GM19452 (cell line): Measurements from ENCODE around the gene MC5R.

Experiments
- ATAC-seq: cut with Tn5 transposase; IDR thresholded peaks from one replicate; pipeline ENCODE4 v1.9.1; 2021; ENCODE audit not compliant: unreplicated experiment

Gene MC5R

GRCh38 chr18:13823707-13824395, at the start of gene MC5R:
Gene MC5R, plus strand, starts transcription at chr18:13824149. Its CDS starts 1,617 bp downstream, at chr18:13825766.
- ATAC-seq = peak; percentile 81

DNA sequence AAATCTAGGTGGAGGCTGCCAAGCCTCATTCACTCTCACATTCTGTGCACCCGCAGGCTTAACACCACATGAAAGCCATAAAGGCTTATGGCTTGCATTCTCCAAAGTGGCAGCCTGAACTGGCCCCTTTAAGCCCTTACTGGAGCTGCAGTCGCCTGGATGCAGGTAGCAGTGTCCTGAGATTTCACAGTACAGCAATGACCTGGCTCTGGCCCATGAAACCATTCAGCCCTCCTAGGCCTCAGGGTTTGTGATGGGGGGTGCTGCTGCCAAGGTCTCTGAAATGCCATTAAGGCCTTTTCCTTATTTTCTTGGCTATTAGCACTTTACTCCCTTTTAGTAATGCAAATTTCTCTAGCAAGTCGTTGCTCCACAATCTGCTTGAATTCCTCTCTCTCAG, 48.9 kb upstream of the MC5R start:
- no peak for ATAC-seq

DNA sequence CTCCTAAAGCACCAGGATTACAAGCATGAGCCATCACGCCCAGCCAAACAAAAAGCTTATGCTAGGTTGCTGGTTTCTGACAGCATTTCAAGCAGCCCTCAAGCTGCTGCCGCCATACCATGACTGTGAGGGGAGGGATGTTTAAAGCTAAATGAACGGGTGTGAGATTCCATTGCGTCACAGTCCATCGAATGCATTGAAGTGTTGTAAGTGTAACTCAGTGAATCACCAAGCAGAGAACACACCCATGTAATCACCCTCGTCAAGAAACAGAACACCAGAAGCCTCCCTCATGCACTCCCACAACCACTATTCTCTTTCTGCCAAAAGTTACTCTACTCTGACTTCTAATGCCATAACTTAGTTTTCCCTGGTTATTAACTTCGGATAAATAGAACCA, 32.8 kb upstream of the MC5R start:
- no peak for ATAC-seq

DNA sequence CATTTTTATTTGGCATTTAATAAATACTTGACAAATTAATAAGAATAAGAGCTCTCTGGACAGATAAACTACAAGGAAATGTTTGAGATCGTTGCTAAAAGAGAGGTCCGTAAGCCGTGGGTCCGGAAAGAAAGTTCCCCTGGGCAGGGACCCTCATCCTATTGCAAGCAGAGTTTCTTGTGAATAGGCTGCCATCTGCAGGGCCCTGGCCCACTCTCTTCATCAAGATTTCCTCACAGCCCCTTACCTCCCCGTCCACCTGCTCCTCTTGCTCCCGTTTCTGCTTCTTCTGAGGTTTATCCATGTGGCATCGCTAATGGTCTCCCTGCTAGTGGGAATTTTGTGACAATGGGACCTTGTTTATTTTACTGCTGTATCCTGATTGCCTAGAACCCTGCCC, 30.1 kb upstream of the MC5R start:
- no peak for ATAC-seq

DNA sequence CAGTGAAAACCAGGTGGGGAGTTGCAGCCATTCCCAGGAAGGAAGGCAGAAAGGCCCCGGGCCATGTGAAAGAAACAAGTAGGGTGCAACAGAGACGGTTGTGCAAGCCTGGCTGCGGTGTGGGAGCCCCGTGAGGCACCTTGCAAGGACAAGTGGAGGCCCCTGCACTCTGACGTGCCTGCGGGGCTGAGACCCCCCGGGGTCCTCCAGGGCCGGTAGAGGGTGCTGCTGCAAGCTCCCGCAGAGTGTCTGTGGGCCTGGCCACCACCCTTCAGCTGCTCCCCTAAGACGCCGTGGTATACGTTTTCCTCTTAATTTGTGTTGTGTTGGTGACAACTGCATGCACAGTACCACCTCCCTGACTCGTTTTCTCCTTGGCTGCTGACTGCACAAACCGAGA, 27.4 kb upstream of the MC5R start:
- ATAC-seq = no peak

- no peak for ATAC-seq
Observed at GRCh38 chr18:13797157-13797611, 26.8 kb upstream of the MC5R start.

DNA sequence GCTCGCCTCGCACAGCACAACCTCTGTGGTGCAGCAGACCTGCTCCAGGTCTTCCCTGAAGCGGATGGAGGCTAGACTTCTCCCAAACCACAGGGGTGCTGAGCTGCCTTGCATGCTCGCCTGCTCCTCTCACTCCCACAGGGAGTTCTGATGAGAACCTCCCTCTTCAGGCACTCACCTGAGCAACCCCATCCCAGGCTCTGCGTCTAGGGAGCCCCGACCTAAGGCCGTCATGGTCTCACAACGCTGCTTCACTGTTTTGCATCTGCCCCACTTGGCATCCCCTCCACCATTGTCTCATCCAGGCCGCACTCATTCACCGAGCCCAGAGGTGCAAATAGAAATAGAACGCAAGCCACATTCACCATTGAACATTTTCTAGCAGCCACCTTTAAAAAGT, 24.6 kb upstream of the MC5R start:
- no peak for ATAC-seq

- no peak for ATAC-seq
Observed at GRCh38 chr18:13800505-13801259, 23.3 kb upstream of the MC5R start.

DNA sequence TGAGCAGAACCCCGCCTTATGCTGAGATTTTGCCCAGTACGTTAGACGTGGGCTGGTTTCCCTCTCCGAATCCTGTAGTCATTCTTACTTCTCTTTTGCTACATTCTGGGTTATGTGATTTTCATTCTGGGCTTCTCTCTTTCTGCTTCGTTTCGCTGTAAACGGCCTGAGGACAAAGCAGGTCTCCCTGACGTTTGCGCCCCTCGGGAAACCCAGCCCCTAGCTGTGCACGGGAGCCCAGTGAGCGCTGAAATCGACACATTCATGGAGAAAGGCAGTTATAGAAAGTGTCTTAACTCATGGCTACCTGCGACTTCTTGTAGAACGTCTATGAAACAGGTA, 22.7 kb upstream of the MC5R start:
- ATAC-seq = no peak

DNA sequence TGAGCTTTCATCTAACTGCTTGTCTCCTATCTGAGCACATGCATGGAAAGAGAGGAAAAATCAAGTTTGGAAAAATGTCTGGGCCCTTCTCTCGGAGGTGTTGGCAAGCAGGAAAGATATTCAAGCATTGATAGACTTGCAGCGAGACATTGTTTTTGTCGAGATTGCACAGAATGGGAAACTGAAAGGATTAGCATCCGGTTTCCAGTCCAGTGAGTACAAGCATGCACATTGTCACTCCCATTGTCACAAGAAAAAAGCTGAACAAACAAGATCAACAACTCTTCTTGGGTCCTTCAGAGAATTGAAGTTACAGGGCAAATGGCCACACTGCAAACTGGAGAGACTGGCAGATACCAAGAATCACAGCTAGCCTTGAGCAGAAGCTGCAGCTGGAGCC, 19.6 kb upstream of the MC5R start:
- no peak for ATAC-seq

DNA sequence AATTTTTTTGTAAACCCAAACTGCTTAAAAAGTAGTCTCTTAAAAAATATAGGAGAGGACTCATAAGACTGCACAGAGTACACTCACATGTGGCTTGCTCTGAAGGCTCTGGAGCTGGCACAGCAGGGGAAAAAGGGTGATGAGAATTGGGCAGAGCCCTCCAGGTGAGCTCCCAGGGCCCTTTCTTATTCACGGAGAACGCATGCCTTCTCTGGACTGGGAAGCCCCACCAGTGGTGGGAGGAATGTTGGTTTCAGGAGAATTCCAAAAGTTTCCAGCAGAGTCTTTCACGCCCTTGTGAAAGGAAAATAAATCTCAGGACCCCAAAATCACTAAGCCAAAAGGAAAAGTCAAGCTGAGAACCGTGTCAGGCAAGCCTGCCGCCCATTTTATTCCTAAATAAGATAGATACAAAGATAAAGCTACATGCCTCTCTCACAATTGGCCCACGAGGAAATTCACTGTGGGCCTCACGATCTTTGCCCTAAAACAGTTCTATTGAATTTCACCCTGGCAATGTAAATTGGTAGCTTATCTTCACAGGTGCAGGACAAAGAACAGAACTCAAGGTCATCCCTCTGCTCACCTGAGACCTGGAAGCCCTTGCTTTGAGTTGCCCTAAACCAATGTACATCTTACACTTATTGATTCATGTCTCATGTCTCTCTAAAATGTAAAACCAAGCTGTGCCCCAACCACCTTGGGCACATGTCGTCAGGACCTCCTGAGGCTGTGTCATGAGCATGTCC, 15.5 kb upstream of the MC5R start:
- ATAC-seq = no peak

DNA sequence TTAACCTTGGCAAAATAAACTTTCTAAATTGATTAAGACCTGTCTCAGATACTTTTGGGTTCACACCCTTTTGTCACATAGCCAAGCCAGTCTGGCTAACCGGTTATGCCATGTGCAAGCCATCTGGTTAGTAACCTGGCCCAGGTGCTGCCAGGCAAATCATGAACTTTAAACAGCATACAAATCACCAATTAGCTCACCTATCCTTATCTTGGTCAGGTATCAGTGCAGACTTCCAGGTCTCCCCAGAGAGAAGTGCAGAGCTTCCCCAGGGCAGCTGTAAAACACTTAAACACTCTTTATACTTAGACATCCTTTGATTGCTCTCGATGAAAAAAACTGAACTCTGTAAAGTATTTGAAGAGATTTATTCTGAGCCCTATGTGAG, 14.9 kb upstream of the MC5R start:
- no peak for ATAC-seq

DNA sequence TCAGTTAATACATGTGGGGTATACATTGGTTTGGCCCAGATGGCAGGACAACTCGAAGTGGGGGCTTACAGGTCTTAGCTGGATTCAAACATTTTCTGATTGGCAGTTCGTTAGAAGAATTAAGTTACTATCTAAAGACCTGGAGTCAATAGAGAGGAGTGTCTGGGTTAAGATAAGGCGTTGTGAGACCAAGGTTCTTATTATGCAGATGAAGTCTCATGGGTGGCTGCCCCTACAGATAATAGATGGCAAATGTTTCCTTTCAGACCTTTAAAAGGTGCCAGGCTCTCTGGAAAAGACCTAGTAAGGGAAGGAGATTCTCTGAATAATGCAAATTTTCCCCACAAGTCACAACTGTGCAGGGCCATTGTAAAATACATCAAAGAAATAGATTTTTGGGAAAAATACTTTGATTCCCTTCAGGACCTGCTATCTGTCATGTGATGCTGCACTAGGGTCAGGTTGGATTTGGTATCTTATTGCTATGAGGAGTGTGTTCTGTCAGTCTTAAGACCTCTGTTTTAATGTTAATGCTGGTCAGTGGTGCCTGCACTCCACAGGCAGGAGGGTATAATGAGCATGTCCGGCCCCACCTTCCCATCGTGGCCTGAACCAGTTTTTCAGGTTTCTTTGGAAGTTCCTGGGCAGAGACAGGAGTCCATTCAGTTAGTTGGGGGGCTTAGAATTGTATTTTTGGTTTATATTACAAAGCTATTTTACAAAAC, 14.3 kb upstream of the MC5R start:
- no peak for ATAC-seq

- ATAC-seq = no peak
Observed at GRCh38 chr18:13810950-13811485, 12.9 kb upstream of the MC5R start.

- ATAC-seq = no peak
Observed at GRCh38 chr18:13811993-13812392, 12.0 kb upstream of the MC5R start.

DNA sequence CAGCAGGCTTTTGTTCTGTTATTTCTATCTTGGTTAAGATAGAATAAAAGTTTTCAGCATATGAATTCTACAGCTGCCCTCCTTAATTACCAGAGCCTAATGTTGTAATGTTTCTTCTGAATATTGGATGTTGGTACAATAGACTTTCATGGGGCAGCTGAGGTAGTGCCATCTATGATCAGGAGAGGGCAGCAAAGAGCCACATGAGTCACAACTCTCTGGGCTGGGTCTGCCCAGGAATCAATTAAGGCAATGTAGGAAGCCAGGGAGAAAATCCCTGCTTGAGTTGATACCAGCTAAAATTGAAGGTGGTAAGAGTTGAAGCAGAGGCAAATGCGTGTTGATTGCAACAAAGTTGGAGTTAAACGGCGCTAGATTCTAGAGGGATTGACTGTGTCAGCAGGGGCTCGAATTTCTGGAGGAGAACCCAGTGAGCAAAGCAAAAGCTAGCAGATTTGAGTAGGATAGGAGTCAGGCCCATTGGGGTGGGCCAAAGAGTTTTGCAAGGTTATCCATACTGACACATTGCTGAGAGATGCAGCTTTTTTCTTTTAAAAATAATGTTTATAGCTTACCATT, 10.6 kb upstream of the MC5R start:
- peak; percentile 82 for ATAC-seq

DNA sequence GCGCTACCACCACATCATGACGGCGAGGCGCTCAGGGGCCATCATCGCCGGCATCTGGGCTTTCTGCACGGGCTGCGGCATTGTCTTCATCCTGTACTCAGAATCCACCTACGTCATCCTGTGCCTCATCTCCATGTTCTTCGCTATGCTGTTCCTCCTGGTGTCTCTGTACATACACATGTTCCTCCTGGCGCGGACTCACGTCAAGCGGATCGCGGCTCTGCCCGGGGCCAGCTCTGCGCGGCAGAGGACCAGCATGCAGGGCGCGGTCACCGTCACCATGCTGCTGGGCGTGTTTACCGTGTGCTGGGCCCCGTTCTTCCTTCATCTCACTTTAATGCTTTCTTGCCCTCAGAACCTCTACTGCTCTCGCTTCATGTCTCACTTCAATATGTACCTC, 2.3 kb downstream of the MC5R start:
- no peak for ATAC-seq

- no peak for ATAC-seq
Observed at GRCh38 chr18:13831864-13832508, 8.0 kb downstream of the MC5R start.

GRCh38 chr18:13834496-13835015, 10.6 kb downstream of the MC5R start:
- no peak for ATAC-seq

- no peak for ATAC-seq
Observed at GRCh38 chr18:13835202-13835601, 11.3 kb downstream of the MC5R start.
